DMS153 treated with DMSO at 0.1 percent for 48 hours (cell line): ENCODE data around the gene TEAD4.
"Not testable (repeated sequence)": the region's sequence is repeated elsewhere in the genome, so short reads cannot be mapped to it uniquely, and the experiment has no call there.

ENCODE experiments used
- DNase-seq: peaks from one replicate; lab custom pipeline; 2025; ENCODE audit not compliant: unreplicated experiment; lab: John Stamatoyannopoulos, UW

Gene TEAD4

DNA sequence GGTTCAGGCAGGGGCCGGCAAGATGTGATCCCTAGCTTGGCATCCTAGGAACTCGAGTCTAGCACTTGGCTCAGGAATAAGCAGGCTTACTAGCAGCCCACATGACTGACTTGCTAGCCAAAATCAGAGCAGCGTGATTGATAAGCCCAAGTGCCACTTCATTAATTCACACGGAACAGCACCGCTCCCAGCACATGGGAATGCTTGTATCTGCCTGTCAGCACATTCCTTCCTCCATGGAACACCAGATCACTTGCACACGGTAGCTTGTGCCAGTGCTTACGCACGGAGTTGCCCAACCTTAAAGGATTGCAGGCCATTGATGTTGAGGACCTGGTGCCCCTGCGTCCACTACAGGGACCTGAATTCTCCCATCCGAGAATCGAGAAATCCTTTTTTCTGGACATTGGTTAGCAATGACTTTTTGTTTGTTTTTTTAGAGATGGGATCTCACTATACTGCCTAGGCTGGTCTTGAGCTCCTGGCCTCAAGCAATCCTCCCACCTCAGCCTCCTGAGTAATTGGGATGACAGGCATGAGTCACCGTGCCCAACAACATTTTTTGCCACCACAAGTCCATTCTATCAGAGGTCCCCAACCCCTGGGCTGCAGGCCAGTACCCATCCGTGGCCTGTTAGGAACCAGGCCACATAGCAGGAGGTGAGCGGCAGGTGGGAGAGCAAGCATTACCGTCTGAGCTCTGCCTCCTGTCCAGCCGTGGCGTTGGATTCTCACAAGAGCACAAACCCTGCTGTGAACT lies 87.4 kb downstream of the TEAD4 start:
- DNase-seq = no peak

DNA sequence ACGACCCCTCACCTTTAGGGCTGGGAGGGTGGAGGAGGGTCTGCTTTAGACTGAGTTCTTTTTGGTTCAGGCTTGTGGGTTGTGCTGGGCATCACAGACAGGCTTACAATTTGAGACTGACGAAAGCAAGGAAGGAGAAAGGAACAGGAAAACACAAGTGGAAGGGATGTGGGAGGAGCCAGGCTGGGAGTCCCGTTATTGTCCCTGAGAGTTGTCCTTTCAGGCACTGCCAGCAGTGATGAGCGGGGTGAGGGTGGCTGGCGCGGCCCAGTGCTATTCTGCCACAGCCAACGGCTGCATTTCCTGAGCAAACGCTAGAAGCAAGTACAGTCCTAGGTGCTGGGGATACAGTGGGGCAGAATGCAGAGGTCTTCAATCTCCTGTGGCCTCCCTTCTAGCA lies 88.8 kb downstream of the TEAD4 start:
- DNase-seq = no peak

DNA sequence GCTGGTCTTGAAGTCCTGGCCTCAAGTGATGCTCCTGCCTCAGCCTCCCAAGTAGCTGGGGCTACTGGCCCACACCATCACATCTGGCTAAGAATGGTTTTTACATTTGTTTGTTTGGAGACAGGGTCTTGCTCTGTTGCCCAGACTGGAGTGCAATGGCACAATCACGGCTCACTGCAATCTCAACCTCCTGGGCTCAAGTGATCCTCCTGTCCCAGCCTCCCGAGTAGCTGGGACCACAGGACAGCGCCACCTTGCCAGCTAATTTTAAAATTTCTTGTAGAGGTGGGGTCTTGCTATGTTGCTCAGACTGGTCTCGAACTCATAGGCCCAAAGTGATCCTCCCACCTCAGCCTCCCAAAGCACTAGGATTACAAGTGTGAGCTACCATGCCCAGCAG lies 89.3 kb downstream of the TEAD4 start:
- DNase-seq = no peak

DNA sequence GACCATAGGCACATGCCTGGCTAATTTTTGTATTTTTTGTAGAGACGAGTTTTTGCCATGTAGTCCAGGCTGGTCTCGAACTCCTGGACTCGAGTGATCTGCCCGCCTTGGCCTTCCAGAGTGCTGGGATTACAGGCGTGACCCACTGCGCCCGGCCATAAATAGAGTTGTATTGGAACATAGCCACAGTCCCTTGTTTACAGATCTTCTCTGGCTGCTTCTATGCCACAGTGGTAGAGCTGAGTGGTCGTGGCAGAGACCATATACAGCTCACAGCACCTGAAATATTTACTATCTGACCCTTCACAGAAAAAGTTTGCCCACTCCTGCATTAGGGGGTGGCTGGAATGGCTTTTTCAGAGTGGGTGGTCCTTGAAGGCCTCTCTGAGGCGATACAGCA lies 90.0 kb downstream of the TEAD4 start:
- DNase-seq = no peak

DNA sequence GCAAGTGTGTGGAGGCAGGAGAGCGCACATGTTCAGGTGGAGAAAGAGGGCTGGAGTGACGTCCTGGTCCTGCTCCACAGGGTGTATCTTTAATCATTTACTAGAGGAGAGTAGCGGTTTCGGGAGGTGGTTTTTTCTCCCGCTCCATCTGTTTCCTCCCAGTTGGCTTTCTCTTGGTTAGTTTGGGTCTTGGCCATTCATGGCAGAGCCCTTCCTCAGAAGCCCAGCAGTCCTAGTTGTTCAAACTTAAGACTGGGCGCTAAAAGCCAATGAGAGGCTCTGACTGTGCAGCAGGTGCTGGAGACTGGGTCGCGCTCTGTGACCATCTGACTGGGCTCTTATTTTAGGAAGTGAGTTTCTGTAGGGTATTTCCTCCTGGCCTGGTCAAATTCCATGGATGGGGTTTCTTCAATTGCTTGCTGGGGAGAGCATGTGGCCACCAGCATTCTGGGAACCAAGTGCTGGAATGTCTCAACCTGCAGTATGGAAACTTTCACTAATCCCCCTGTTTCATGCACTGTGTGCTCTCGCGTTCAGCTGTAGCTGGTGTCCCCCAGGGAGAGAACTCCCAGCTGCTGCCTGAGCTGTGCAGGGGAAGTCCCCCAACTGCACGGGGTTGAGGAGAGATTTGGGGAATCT lies 90.5 kb downstream of the TEAD4 start:
- no peak for DNase-seq

DNA sequence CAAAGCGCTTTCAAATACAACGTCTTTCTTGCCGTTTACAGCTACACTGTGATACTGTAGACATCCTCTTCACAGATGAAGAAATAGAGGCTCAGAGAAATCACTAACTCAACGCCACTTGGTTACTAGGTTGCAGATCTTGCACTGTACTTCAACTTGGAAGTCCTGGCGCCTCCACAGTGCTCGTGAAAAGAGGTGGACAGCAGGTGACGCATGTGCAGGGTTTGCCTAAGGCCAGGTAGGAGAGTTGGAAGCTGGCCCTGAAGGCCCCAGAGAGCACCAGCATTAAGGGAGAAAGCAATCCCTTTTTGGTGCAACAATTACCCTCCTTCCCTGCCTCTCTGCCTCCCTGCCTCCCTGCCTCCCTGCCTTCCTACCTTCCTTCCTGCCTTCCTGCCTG lies 95.2 kb downstream of the TEAD4 start:
- no peak for DNase-seq

DNA sequence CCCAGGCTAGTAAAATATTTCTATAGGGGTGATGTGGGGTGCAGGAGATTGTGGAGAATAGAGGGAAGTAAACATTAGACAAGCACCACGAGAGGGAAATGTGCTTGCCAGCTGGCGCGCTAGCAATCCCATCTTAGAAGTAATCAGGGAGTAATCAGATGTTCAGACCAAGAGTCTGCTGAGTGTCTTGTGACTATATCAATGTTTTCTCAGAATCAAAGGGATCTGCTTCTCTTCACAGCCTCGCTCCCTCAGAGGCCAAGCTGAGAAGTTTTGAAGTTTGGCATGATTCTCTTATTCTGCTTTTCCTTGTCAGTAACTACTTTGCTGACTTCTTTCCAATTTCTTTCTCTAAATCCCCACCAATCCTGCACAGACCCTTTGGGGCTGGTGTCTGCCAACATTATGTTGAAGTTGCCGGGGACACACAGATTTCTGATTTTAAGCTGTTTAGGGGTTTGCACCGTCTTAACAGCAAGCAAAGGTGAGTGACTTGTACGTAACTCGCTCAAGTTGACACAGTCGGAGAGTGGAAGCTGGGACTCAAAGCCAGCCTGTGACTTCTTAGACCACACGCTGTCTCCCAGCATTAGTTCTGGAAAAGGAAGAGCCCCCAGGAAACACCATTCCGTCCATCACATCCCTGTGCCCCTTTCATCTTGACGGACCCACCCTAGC lies 96.0 kb downstream of the TEAD4 start:
- no peak for DNase-seq

DNA sequence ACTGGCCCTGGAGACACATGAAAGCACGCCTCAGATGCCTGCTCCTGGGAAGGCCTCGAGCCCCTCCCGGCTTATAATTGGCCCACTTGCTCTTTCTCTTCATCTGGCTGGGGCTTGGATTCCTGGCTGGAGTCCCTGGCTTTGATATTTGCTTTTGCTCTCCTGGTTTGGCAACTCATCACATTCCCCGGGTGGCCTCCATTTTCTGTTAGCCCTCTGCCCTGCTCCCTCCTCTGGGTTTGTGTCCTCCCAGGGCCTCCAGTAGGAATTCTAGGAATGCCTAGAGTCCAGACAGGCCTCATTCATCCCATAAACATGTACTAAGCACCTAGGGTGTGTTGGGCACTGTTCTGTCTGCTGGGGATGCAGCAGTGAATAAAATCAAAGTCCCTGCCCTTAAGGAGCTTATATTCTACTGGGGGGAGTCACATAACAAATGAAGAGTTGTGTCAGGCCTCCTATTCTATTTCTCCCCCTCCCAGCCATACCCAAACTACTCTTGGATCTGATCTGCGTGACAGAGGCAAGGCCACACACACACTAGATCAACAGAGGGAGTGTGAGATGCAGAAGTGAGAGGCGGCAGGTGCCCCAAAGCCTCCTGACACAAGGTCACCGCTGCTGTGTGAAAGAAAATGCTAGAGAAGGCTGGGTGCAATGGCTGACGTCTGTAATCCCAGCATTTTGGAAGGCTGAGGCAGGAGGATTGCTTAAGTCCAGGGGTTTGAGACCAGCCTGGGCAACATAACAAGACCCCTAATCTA lies 96.7 kb downstream of the TEAD4 start:
- no peak for DNase-seq

DNA sequence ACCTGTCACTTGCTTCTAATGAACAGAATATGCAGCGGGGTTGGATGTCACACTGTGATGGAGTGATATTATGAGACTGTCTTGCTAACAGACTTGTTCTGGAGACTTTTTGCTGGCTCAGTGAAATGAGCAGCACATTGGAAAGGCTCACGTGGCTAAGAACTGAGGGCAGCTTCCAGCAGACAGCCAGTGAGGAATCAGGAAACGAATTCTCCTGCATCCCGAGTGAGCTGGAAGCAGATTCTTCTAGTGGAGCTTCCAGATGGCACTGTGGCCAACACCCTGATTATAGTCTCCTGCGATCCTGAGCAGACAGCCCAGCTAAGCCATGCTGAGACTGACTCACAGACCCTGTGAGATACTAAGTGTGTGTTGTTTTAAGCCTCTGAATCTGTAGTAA lies 101.9 kb downstream of the TEAD4 start:
- no peak for DNase-seq

DNA sequence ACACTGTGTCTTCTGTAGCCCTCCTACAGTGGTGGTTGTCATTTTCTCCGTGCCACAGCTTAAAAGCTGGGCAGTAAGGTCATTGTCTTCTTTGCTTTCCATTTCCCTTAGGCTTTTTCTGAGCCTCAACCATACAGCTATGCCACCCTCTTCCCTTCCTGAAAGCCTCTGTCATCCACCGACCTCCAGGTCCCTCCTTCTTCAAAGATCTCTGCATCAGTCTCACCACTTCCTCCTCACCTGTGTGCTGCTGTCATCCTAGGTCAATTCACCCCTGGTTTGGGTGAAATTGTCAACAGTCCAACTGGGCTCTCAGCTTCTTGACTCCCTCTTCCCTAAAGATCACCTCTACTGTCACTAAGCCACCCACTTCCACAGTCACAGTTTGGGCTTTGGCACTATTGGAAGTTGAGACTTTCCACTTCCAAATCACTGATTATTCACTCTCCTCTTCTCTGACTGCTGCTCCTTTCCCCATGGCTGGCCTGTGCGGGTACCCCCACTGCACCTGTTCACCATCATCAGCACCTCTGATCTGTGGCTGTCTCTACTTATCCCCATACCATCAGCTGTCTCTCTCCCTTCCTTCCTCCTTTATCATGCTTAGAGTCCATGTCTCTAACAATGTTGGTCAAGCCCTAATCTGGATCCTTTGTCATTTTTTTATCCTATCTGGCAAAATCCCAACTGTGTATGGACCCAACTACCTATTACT lies 102.5 kb downstream of the TEAD4 start:
- no peak for DNase-seq

DNA sequence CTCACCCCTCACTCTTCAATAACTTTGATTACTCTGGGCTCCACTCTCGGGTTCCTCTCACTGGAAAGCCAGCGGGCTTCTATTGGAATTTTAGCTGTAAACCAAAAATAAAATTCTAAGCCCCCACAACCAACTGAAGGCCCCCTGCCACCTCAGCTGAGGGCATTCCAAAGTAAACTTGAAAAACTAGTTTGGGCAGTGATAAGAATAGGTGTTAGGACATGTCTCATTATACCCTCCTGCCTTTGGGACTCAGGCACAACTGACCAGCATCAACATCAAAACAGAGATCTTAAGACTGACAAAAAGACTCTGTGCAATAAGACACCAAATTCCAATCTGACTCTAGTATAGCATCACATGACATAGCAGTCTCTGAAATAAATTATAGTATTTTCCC lies 106.1 kb downstream of the TEAD4 start:
- no peak for DNase-seq

DNA sequence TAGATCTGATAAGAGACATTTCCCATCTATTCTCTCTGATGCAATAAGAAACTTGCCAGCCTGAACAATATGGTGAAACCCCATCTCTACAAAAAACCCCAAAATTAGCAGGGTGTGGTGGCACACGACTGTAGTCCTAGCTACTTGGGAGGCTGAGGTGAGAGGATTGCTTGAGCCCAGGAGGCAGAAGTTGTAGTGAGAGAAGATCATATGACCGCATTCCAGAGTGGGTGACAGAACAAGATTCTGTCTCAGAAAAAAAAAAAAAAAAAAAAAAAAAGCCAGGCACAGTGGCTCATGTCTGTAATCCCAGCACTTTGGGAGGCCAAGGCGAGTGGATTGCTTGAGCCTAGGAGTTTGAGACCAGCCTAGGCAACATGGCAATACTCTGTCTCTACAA lies 106.6 kb downstream of the TEAD4 start:
- DNase-seq = not testable (repeated sequence)

DNA sequence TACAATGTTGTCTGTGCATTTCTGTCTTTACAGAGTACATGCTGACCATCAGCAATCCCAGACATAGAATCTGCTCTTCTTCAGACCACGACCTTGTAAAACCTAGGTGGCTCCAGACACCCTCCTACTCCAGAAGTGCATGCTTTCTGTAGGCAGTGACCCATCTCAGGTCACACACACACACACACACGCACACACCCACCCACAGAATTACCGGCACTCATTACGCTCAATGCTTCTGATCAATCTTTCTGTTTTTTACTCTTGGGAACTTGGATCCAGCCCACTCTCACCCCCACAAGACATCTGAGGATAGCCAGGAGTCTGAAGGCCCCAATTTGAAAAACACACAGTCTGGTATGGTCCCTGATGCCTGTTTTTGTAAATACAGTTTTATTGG lies 110.5 kb downstream of the TEAD4 start:
- DNase-seq = no peak

DNA sequence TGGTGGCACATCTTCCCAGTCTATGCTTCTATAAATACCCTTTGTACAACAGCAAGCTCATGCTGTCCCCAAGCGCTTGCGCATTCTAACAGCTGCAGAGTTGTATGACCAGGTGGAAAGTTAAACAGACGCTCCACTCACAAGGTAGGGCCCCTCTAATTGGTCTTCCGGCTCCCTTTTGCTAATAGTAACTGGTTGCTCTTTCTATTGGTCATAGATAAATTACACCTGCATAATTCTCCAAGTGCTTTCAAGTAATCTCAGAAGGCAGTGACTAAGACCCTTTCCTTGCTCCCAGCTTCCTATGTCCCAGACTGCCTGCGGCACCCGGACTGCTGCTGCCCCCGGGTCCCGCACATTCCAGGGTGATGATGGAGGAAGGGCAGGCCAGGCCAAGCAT lies 111.9 kb downstream of the TEAD4 start:
- peak; percentile 29 for DNase-seq

DNA sequence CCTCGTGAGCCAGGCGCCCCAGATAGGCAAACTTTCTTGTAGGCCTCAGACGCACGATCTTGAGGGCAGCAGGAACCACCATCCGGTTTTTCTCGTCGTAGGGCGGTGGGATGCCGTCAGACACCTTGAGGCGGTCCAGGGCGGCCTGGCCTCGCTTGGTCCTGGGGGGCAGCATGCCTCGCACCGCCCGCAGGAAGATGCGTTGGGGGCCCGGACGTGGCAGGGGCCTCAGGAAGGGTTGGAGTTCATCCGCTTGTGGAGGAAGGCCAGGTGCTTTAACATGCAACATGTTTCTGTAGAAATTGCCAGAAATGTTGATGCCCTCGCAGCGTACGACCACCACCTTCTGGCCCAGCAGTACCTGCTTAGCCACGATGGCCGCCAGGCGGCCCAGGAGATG lies 112.5 kb downstream of the TEAD4 start:
- no peak for DNase-seq

DNA sequence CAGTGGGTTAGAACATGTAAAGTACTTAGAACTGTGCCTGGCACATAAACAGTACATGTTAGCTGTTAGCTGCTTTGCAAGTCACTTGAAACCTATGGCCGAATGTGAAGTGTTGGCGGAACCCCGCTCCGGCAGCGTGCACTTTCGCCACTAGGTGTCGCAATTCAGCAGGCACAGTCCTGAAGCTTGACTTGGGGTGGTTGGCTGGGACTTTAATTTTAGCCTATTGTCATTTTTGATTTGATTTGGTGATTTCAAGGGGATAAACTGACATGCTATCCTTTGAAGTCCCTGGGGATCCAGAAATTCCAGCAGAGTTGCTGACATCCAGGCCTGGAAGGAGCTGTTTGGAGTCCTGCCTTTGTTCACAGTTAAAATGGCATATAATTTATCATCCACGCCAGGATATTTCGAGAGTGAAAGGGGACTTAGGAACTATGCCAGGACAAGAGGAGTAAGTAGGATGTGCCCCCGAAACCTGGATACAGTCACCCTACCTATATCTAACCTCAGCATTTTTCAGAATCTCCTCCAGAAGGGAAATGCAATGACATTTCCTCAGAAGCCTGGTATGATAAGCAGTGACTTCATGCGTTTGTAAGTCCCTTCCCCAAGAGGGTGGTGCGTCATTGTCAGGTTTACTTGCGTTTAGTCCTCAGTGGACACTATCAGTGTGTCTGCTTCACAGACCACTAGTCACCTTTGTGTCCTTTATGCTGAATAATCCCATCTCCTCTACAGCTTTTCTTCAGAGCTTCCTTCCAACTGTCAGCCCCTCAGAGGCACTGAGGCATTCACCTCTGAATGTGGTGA lies 114.4 kb downstream of the TEAD4 start:
- DNase-seq = peak; percentile 15

DNA sequence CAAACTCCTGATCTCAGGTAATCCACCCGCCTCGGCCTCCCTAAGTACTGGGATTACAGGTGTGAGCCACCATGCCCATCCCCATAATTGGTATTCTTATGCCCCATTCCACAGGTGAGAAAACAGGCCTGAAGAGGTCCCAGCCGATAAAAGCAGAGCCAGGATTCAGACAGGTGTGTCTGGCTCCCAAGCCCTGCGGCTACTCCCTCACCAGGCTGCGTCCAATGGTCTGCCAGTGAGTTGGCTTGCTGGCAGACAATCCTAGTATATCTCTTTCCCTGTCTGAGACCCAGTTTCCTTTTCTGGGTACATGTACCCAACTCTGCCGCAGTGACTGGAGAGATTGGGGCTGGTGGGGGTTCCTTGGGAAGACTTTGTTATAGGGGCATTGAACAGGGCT lies 116.1 kb downstream of the TEAD4 start:
- DNase-seq = no peak

DNA sequence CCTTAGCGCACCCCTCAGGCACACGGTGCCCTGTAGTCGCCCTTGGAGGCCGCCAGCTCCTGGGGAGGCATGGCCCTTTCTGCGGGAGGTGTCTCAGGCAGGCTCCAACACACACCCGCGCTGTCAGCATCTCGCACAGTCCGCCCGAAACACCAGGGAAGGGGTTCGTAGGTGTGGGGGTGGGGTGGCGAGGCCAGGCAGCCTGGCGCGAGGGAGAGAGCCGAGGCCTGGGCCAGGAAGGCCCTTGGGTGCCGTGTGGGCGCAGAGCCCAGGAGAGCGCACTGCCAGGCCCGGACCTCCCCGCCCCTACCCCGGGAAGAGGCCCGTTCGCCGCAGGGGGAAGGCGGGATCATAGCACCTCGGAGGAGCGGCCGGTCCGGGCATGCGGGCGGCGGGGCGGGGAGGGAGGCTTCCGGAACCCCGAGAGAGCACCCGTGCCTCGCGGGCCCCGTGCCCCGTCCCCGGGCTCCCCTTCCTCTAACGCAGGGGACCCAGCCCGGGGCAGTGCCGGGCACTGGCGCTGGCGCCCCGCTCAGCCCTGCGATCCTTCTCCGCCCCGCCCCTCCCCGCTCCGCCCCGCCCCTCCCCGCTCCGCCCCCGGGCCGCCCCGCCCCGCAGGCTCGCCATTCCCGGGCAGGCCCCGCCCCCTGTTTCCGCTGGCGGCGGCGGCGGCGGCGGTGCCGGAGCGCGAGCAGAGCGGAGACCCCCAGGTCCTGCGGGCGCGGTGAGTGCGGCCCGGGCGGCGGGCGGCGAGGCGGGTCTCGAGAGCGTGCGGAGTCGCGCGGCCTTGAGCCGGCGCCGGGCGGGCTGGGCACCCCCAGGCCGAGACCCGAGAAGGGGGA lies 117.8 kb downstream of the TEAD4 start, which contains the start of gene TSPAN9:
TSS of gene TSPAN9 (plus strand) at position 650 of the 842 bp plus-strand sequence. CDS start 123,815 bp downstream, outside the sequence.
- peak; percentile 58 for DNase-seq

DNA sequence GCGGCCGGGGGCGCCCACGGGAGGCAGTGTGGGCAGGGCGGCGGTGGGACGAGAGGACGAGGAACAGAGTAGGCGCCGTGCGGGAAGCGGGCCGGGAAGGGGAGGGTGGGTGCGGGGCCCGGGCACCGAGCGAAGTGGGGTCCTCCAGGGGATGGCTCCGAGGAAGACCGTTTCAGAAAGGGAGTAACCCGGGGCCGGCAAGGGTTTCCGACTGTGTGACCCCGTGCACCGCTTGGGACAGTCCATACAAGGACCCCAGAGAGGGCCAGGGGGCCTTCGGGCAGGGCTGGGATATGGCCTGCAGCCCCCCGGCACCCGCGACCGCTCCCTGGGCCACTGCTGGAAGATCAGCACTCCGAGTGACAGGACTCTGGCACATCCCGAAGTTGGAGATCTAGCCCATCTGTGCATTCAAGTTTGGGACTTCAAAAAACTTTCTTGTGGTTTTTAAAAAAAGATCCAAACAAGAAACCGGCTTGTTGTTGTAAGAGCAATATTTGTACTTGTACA lies 118.4 kb downstream of the TEAD4 start:
- DNase-seq = no peak
